Measurements from ENCODE around the gene STAT2. TPM values are rescaled to one million over a fixed set of nuclear protein-coding genes. Genes with fewer than 3 reads are reported as not detected.
A peak's percentile ranks its signal among the peaks of the same experiment; 100 is the strongest.

STAT2 gene
- total RNA-seq, 3 donors from 2014 or later: 198 to 207 (median 198) TPM

DNA sequence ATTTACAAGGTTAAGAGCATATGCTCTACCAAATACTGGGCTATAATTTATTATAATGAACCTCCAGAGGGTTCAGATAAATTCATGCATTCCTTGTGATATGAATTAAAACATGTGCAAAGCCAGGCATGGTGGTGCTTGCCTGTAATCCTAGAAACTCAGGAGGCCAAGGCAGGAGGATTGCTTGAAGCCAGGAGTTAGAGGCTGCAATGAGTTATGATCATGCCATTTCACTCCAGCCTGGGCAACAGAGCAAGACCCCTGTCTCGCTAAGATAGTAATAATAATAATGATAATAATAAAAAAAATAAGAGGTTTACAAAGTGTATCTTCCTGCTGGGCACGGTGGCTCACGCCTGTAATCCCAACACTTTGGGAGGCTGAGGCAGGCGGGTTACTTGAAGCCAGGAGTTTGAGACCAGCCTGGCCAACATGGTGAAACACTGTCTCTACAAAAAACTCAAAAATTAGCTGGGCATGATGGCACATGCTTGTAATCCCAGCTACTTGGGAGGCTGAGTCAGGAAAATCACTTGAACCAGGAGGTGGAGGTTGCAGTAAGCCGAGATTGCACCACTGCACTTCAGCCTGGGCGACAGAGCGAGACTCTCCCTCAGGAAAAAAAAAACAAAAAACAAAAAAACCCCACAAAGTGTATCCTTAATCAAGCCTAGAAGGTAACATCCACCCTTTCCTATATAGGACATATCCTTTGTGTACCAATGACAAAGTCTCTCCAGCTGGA, 52.5 kb downstream of the STAT2 start:
- Histone ChIP-seq H3K27me3 (no peaks in the 10 kb centered on the region), H3K36me3 (no peaks in the 10 kb centered on the region), H3K4me3 (no peak overlapping the region), H3K9me3 (no peaks in the 10 kb centered on the region), H3K4me1 (no peaks in the 10 kb centered on the region), H3K27ac (no peak overlapping the region)
- intact Hi-C loops (cut with DNase I; ENCODE audit: low total_unique reads): no loop called here
- TF ChIP-seq POLR2AphosphoS5 (IDR thresholded peaks at IDR 0.05) (no peak), CTCF (IDR thresholded peaks at IDR 0.05) (no peak), POLR2A (IDR thresholded peaks at IDR 0.05) (no peak)
- DNase-seq (ENCODE audit: low spot score in 2 of 2): no peak

DNA sequence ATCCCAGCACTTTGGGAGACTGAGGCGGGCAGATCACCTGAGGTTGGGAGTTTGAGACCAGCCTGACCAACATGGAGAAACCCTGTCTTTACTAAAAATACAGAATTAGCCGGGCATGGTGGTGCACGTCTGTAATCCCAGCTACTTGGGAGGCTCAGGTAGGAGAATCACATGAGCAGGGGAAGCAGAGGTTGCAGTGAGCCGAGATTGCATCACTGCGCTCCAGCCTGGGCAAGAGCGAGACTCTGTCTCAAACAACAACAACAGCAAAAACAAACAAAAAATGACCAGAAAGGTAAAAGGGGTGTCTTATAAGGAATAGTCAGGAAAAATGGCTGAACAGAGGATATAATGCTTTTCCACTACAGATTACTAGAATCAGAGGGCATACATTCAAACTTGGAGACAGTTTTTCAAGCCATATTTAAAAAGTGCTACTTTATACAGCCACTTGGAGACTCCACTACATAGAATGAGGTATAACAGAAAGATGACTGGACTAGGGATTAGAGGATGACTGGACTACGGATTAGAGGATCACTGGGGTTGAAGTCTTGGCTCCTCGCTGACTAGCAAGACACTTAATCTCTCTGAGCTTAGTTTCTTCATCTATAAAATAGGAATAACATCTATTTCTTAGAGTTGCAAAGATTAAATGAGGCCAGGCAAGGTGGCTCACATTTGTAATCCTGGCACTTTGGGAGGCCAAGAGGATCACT, 54.9 kb downstream of the STAT2 start:
- H3K36me3 ChIP-seq: no peaks in the 10 kb centered on the region
- intact Hi-C loops (cut with DNase I; ENCODE audit: low total_unique reads): no loop called here

DNA sequence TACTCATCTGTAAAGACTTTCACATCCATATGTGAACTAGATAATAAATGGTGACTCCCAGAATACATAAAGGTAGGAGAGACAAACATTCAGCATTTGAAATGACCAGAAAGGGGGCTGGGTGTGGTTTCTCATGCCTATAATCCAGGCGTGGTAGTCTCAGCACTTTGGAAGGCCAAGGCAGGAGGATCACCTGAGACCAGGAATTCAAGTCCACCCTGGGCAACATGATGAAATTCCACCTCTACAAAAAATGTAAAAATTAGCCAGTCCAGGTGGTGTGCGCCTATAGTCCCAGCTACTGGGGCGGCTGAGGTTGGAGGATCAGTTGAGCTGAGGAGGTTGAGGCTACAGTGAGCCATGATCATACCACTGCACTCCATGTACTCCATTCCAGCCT, 55.6 kb downstream of the STAT2 start:
- Histone ChIP-seq H3K4me3 (no peak overlapping the region), H3K4me1 (peaks cover 0 to 3% of the 10 kb centered on the region in 2 donors), H3K27ac (no peak overlapping the region), H3K27me3 (no peaks in the 10 kb centered on the region), H3K36me3 (no peaks in the 10 kb centered on the region), H3K9me3 (no peaks in the 10 kb centered on the region)
- intact Hi-C loops (cut with DNase I; ENCODE audit: low total_unique reads): no loop called here
- no peak for DNase-seq (ENCODE audit: low spot score in 2 of 2)
- TF ChIP-seq CTCF (IDR thresholded peaks at IDR 0.05) (no peak), POLR2A (IDR thresholded peaks at IDR 0.05) (no peak), POLR2AphosphoS5 (IDR thresholded peaks at IDR 0.05) (no peak)

More for the DNA sequence above, 54.9 kb downstream of the STAT2 start:
- H3K9me3 ChIP-seq: no peaks in the 10 kb centered on the region
- H3K4me3 ChIP-seq: no peak overlapping the region
- no peak for DNase-seq (ENCODE audit: low spot score in 2 of 2)
- TF ChIP-seq CTCF (IDR thresholded peaks at IDR 0.05): no peak
- TF ChIP-seq POLR2A (IDR thresholded peaks at IDR 0.05): no peak
- no peak for TF ChIP-seq POLR2AphosphoS5 (IDR thresholded peaks at IDR 0.05)
- H3K27ac ChIP-seq: no peak overlapping the region
- no peaks in the 10 kb centered on the region for H3K27me3 ChIP-seq
- no peaks in the 10 kb centered on the region for H3K4me1 ChIP-seq

GRCh38 chr12:56300644-56301464, 59.1 kb downstream of the STAT2 start:
- intact Hi-C loops (cut with DNase I; ENCODE audit: low total_unique reads): no loop called here
- TF ChIP-seq POLR2A (IDR thresholded peaks at IDR 0.05): no peak
- peak; percentile 23 to 82 (median 27) for TF ChIP-seq POLR2AphosphoS5 (IDR thresholded peaks at IDR 0.05)
- peak in 1 of 3 donors; percentile 15 for TF ChIP-seq CTCF (IDR thresholded peaks at IDR 0.05)
- peaks cover 0 to 7% of the 10 kb centered on the region in 2 donors for H3K4me1 ChIP-seq
- H3K27me3 ChIP-seq: no peaks in the 10 kb centered on the region
- H3K27ac ChIP-seq: peak overlapping the region; percentile 96 to 98
- H3K4me3 ChIP-seq: peak overlapping the region; percentile 75 to 92 (median 87)
- H3K36me3 ChIP-seq: no peaks in the 10 kb centered on the region
- H3K9me3 ChIP-seq: no peaks in the 10 kb centered on the region
- DNase-seq (ENCODE audit: low spot score in 2 of 2): no peak
